Duodenal mucosa (tissue), 2 donors: ENCODE data around the gene TKT.

Experiments used
- H3K27ac ChIP-seq: one replicate; pipeline ENCODE4 v1.7.0; 2013; ENCODE audit warnings: low read depth, low read length
- H3K27me3 ChIP-seq, 2 donors: one replicate each; pipeline ENCODE4 v1.7.0; 2013; ENCODE audit warnings: low read length in 2 of 2, control low read depth in 1 of 2; ENCODE audit not compliant: insufficient read depth in 2 of 2, control insufficient read depth in 1 of 2
- H3K36me3 ChIP-seq, 2 donors: one replicate each; pipeline ENCODE4 v1.7.0; 2013; ENCODE audit warnings: low read length in 2 of 2, control low read depth in 1 of 2; ENCODE audit not compliant: insufficient read depth in 2 of 2, control insufficient read depth in 1 of 2
- H3K4me1 ChIP-seq, 2 donors: one replicate each; pipeline ENCODE4 v1.7.0; 2013; ENCODE audit warnings: low read length in 2 of 2, control low read depth in 1 of 2; ENCODE audit not compliant: insufficient read depth in 2 of 2, control insufficient read depth in 1 of 2
- H3K4me3 ChIP-seq, 2 donors: one replicate each; pipeline ENCODE4 v1.7.0; 2013; ENCODE audit warnings: low read length in 2 of 2, low read depth in 1 of 2
- H3K9ac ChIP-seq, 2 donors: one replicate each; pipeline ENCODE4 v1.7.0; 2013; ENCODE audit warnings: low read length in 2 of 2, low read depth in 1 of 2
- H3K9me3 ChIP-seq, 2 donors: one replicate each; pipeline ENCODE4 v1.7.0; 2013; ENCODE audit warnings: low read length in 2 of 2, control low read depth in 1 of 2; ENCODE audit not compliant: control insufficient read depth in 1 of 2

TKT gene

DNA sequence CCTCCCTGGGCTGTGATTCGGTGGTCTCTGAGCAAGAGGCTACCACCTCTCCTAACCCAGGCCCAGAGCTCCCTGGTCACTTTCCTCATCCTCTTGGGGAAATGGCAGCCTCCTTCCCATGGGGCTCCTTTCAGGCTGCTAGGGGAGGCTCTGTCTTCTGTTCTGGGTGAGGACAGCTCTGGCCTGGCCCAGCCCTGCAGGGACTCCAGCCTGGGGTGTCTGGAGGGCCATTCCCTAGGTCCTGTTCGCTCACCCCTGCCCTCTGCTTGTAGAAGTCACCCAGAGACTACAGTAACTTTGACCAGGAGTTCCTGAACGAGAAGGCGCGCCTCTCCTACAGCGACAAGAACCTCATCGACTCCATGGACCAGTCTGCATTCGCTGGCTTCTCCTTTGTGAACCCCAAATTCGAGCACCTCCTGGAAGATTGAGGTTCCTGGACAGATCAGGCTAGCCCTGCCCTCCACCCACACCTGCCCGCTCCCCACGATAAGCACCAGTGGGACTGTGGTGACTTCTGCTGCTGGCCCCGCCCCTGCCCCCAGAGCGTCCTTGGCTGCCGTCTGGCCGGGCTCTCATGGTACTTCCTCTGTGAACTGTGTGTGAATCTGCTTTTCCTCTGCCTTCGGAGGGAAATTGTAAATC lies 63.9 kb downstream of the TKT start:
- no peaks in the 10 kb centered on the region for H3K27me3 ChIP-seq
- peaks cover 5 to 22% of the 10 kb centered on the region in 2 donors for H3K4me1 ChIP-seq
- no peak overlapping the region for H3K9ac ChIP-seq
- no peak overlapping the region for H3K4me3 ChIP-seq
- H3K9me3 ChIP-seq, result no peaks in the 10 kb centered on the region
- no peak overlapping the region for H3K27ac ChIP-seq
- H3K36me3 ChIP-seq, result peaks cover 35 to 48% of the 10 kb centered on the region in 2 donors

DNA sequence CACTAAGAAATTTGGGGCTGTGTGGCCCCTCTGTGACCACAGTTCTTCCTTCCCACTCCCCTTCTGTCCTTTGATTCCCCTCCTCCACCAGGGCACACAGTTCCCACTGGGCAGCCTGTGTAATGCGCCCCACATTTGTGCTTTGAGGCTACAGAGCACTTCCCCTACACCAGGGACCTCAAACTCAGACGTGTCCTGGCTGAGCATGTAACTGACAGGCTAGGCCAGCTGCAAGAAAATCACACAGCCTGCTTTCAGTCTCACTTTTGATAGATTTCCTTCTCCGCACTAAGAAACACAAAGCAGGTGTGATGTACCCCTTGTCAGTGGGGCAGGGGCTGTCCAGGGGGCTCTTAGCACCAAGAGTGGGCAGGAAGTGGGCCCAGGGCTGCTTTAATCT lies 65.2 kb downstream of the TKT start:
- Histone ChIP-seq H3K36me3 (peaks cover 48 to 61% of the 10 kb centered on the region in 2 donors), H3K4me1 (peaks cover 5 to 14% of the 10 kb centered on the region in 2 donors), H3K9me3 (no peaks in the 10 kb centered on the region), H3K27me3 (no peaks in the 10 kb centered on the region), H3K4me3 (no peak overlapping the region), H3K9ac (no peak overlapping the region), H3K27ac (no peak overlapping the region)

DNA sequence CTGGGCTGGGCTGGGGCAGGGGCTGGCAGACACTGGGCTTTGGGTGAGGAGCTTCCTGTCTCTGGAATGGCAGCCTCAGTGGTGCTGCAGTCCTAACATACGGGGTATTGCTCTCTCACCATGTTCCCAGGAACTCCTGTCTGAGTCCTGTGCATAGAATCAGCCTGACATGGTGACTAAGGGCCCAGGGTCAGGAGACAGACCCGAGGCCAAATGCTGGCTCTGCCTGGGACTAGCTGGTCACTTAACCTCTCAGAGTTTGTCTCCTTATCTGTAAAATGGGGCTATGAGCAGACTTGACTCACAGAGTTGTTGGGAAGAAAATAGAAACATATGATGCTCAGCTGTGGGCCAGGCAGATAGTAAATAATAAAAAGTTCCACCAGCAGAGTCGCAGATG lies 66.5 kb downstream of the TKT start:
- no peaks in the 10 kb centered on the region for H3K27me3 ChIP-seq
- H3K4me1 ChIP-seq, result peaks cover 5 to 13% of the 10 kb centered on the region in 2 donors
- H3K9me3 ChIP-seq, result no peaks in the 10 kb centered on the region
- H3K9ac ChIP-seq, result no peak overlapping the region
- H3K36me3 ChIP-seq, result peaks cover 58 to 74% of the 10 kb centered on the region in 2 donors
- H3K4me3 ChIP-seq, result no peak overlapping the region
- H3K27ac ChIP-seq, result no peak overlapping the region

DNA sequence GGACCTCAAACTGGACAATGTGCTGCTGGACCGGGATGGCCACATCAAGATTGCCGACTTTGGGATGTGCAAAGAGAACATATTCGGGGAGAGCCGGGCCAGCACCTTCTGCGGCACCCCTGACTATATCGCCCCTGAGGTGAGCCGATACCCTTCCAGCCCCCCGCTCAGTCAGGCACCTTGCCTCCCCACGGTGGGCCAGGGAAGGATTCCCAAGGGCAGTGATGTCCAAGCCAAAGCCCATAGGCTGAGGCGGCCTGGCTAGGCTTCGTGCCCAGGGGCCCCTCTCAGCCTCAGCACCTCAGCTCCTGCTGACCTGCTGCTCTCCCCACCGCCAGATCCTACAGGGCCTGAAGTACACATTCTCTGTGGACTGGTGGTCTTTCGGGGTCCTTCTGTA lies 67.1 kb downstream of the TKT start:
- Histone ChIP-seq H3K4me3 (no peak overlapping the region), H3K36me3 (peaks cover 58 to 75% of the 10 kb centered on the region in 2 donors), H3K27me3 (no peaks in the 10 kb centered on the region), H3K27ac (no peak overlapping the region), H3K9me3 (no peaks in the 10 kb centered on the region), H3K4me1 (peaks cover 5 to 13% of the 10 kb centered on the region in 2 donors), H3K9ac (no peak overlapping the region)

DNA sequence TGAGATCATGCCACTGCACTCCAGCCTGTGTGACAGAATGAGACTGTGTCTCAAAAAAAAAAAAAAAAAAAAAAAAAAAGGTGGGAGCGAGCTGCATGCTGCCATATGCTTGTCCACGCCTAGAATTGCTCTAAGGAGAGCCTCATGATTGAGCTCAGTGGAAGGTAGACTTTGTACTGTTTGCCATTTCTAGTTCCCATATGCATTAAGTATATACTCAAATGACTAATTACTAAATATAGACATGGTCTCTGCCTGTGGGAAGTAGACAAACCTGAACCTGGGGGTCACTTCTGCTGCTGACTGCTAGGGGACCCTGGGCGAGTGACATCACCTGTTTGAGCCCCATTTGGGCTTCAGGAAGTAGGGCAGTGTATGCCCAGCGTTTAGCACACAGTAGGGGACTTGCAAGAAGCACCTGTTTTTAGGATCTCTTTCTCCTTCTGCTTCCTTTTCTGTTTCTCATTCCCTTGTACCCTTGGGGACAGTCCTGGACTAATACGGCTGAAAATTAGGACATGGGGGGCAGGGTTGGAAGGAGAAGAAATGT lies 67.6 kb downstream of the TKT start:
- Histone ChIP-seq H3K4me3 (no peak overlapping the region), H3K9me3 (no peaks in the 10 kb centered on the region), H3K9ac (no peak overlapping the region), H3K27ac (no peak overlapping the region), H3K27me3 (no peaks in the 10 kb centered on the region), H3K36me3 (peaks cover 63 to 76% of the 10 kb centered on the region in 2 donors), H3K4me1 (peaks cover 5 to 13% of the 10 kb centered on the region in 2 donors)

DNA sequence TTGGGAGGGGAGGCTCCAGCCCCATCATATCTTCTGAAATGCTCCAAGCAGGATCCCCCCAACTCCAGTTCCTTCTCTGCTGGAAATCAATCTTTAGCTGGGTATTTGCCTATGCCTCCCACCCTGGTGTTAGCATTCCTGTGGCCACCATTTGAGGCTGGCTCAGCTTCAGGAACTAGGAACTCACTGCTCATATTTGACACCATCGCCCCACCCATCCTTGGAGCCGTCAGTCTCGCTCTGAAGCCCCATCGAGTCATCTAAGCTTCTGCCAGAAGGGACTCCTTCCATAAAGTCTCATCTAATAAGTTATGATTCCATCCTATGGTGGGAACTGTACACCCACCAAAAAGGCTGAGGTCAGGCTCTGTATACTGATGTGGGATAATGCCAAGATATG lies 68.4 kb downstream of the TKT start:
- Histone ChIP-seq H3K4me1 (peaks cover 5 to 13% of the 10 kb centered on the region in 2 donors), H3K9ac (no peak overlapping the region), H3K36me3 (peaks cover 67 to 82% of the 10 kb centered on the region in 2 donors), H3K9me3 (no peaks in the 10 kb centered on the region), H3K27ac (no peak overlapping the region), H3K4me3 (no peak overlapping the region), H3K27me3 (no peaks in the 10 kb centered on the region)

DNA sequence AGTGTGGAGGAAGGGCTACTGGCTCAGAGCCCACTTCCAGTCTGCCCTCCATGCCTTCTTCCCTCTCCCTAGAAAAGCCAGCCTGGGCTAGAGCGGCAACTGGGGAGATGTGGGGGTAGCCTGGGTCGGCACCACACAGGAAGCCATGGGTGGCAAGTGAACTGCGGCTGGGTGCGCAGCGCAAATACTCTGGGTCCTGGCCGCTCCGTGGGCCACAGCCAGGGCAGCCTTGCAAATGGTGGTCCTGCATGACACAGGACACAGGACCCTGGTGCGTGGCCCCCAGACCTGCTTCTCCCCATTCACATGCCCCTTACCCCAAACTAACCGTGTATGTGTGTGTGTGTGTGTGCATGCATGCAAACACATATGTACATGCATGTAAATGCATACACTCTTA lies 69.1 kb downstream of the TKT start:
- H3K27ac ChIP-seq, result no peak overlapping the region
- no peak overlapping the region for H3K9ac ChIP-seq
- H3K9me3 ChIP-seq, result no peaks in the 10 kb centered on the region
- no peak overlapping the region for H3K4me3 ChIP-seq
- peaks cover 5 to 9% of the 10 kb centered on the region in 2 donors for H3K4me1 ChIP-seq
- no peaks in the 10 kb centered on the region for H3K27me3 ChIP-seq
- peaks cover 64 to 84% of the 10 kb centered on the region in 2 donors for H3K36me3 ChIP-seq

DNA sequence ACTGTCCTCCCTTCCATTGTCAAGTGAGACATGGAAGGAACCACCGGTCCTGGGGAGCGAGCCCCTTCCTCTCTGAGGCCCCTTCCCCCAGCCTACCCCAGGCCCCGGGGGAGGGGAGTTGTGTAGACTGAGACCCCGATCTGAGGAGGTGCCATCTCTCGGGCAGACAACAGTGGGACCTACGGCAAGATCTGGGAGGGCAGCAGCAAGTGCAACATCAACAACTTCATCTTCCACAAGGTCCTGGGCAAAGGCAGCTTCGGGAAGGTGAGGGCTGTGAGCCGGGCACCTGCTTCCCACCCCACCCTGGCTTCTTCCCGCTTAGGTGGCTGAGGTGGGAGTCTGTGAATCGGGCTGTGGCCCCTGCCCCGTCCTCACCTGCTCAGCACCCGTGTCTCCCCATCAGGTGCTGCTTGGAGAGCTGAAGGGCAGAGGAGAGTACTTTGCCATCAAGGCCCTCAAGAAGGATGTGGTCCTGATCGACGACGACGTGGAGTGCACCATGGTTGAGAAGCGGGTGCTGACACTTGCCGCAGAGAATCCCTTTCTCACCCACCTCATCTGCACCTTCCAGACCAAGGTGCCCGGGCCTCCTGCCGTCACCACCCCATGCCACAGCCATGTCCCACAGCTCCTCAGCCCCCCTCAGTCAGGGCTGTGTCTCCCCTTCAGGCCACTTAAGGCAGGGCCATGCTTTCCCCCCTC lies 69.9 kb downstream of the TKT start:
- no peak overlapping the region for H3K9ac ChIP-seq
- no peak overlapping the region for H3K27ac ChIP-seq
- H3K27me3 ChIP-seq, result no peaks in the 10 kb centered on the region
- peaks cover 5 to 8% of the 10 kb centered on the region in 2 donors for H3K4me1 ChIP-seq
- no peak overlapping the region for H3K4me3 ChIP-seq
- H3K9me3 ChIP-seq, result no peaks in the 10 kb centered on the region
- peaks cover 68 to 88% of the 10 kb centered on the region in 2 donors for H3K36me3 ChIP-seq

DNA sequence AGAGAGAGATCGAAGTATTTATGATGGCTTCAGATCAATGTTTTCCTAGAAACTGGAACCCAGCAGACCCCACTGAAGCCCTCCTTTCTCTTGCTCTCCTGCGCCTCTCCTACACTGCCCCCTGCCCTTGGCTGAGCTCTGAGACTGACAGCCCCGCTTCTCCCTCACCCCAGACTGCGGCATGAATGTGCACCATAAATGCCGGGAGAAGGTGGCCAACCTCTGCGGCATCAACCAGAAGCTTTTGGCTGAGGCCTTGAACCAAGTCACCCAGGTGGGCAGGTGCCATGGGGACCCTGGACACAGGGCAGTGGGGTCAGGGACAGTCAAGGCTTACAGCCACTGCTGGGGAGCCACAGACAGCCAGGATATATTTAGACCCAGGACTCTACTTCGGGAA lies 71.1 kb downstream of the TKT start:
- Histone ChIP-seq H3K4me1 (peaks cover 10 to 13% of the 10 kb centered on the region in 2 donors), H3K36me3 (peaks cover 73 to 88% of the 10 kb centered on the region in 2 donors), H3K9ac (no peak overlapping the region), H3K4me3 (no peak overlapping the region), H3K27ac (no peak overlapping the region), H3K9me3 (no peaks in the 10 kb centered on the region), H3K27me3 (no peaks in the 10 kb centered on the region)

DNA sequence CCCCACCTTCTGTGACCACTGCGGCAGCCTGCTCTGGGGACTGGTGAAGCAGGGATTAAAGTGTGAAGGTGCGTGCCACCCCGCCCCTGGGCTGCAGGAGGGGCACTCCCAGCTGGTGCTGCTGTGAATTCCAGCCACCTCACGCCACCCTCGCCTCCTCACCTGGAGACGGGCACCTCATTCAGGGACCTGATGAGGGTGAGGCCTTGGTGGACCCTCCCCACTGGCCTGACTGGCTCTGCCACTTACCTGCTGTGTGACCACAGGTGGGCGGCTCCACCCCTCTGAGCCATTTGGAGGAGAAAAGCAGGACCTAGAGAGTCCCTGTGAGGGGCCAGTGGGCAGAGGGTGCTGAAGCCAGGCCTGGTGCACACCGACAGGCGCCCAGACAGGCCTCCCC lies 72.3 kb downstream of the TKT start:
- H3K4me1 ChIP-seq, result peaks cover 10 to 13% of the 10 kb centered on the region in 2 donors

More for the DNA sequence above, 72.3 kb downstream of the TKT start:
- Histone ChIP-seq H3K4me3 (no peak overlapping the region), H3K9me3 (no peaks in the 10 kb centered on the region), H3K9ac (no peak overlapping the region), H3K27me3 (no peaks in the 10 kb centered on the region), H3K36me3 (peaks cover 73 to 88% of the 10 kb centered on the region in 2 donors), H3K27ac (no peak overlapping the region)
